ENCODE data around the gene HNRNPM. TPM values are rescaled to one million over a fixed set of nuclear protein-coding genes. Genes with fewer than 3 reads are reported as not detected.

The HNRNPM gene
- total and polyA plus RNA-seq, 11 donors = 43.4 to 183 (median 95.3) TPM

DNA sequence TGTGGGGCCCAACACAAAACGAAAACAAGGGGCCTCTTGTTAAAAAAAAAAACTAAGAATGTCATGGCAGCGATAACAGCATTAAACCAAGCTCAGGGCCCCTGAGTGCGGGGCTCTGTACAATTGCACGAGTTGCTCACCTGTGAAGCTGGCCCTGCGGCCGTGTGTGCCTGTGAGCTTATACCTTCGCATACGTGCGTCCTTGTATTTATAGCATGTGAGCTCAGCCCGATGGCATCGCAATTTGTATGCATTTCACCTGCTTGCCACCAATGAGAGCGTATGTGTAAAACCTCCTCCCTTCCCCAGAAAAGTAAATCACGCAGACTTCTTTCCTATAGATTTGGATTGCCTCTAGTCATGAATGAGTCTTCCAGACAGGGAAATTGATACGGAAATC lies 17.1 kb downstream of the HNRNPM start:
- H3K9me3 ChIP-seq = no peaks in the 10 kb centered on the region
- DNase-seq (no peak), ATAC-seq (peak in 1 of 4 donors; percentile 14)
- no peak overlapping the region for H3K27ac ChIP-seq
- WGBS, 4 donors = 67 to 76% (median 72%) methylated on average over 14 of the region's 14 CpGs
- no peak for TF ChIP-seq POLR2A (IDR thresholded peaks at IDR 0.05)
- H3K4me3 ChIP-seq = no peak overlapping the region
- peaks cover 4 to 88% (median 44%) of the 10 kb centered on the region in 9 donors for H3K36me3 ChIP-seq
- H3K27me3 ChIP-seq = no peaks in the 10 kb centered on the region
- intact Hi-C loops (cut with DNase I) = no loop called here
- peaks cover 17 to 69% (median 55%) of the 10 kb centered on the region in 12 donors for H3K4me1 ChIP-seq

DNA sequence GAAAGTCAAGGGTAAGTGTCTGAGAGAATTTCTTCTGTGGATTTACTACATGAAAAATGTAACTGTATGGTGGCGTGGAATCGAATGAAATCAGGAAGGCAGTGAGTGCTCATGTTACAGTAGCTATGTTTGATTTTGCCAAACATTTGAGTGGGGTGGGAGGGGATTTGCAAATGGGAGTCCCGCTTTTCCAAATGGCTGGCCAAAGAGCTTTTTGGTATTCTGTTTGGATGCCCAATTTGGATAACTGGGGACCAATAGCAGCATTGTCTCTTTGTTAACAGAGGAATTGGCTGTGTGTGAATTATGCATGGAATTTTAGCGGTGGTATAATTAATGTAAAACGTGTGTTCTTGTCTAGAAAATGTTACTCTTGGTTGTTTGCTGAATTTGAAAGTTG lies 17.8 kb downstream of the HNRNPM start:
- TF ChIP-seq POLR2A (IDR thresholded peaks at IDR 0.05) = no peak
- TF ChIP-seq, protein P1, sequence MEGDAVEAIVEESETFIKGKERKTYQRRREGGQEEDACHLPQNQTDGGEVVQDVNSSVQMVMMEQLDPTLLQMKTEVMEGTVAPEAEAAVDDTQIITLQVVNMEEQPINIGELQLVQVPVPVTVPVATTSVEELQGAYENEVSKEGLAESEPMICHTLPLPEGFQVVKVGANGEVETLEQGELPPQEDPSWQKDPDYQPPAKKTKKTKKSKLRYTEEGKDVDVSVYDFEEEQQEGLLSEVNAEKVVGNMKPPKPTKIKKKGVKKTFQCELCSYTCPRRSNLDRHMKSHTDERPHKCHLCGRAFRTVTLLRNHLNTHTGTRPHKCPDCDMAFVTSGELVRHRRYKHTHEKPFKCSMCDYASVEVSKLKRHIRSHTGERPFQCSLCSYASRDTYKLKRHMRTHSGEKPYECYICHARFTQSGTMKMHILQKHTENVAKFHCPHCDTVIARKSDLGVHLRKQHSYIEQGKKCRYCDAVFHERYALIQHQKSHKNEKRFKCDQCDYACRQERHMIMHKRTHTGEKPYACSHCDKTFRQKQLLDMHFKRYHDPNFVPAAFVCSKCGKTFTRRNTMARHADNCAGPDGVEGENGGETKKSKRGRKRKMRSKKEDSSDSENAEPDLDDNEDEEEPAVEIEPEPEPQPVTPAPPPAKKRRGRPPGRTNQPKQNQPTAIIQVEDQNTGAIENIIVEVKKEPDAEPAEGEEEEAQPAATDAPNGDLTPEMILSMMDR (IDR thresholded peaks at IDR 0.05) = no peak
- Histone ChIP-seq H3K27me3 (no peaks in the 10 kb centered on the region), H3K4me3 (no peak overlapping the region), H3K27ac (no peak overlapping the region), H3K9me3 (no peaks in the 10 kb centered on the region), H3K4me1 (peaks cover 17 to 62% (median 50%) of the 10 kb centered on the region in 12 donors), H3K36me3 (peaks cover 6 to 89% (median 44%) of the 10 kb centered on the region in 9 donors)
- intact Hi-C loops (cut with DNase I) = no loop called here
- 70 to 81% (median 79%) methylated on average over 5 of the region's 5 CpGs for WGBS, 4 donors
- no peak for ATAC-seq
- DNase-seq = no peak

DNA sequence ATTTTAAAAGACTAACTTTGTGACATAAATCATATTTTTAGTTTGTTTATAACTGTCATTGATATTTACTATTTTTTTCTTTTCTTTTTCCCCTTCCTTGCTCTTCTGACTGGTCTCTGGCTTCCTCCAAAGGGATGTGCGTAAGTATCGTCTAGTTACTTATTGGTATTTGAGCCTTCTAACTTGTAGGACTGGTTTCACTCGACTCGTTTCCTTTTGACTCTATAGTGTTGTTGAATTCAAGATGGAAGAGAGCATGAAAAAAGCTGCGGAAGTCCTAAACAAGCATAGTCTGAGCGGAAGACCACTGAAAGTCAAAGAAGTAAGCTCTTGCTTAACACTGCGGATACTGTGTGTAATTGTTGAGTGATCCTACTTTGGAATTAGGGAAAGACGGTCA lies 18.6 kb downstream of the HNRNPM start:
- H3K36me3 ChIP-seq = peaks cover 6 to 96% (median 52%) of the 10 kb centered on the region in 9 donors

DNA sequence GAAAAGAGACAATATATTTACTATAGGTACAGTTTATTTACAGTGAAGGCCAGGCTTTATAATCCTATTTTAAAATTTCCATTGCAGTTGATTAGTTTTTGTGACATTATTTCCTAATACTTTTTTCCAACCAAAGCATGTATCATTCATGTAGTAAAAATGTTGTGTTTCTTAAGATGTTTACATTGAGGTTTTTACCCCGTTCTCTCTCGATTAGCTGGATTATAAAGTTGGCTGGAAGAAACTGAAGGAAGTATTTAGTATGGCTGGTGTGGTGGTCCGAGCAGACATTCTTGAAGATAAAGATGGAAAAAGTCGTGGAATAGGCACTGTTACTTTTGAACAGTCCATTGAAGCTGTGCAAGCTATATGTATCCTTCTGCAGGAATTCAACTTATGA lies 21.2 kb downstream of the HNRNPM start:
- Histone ChIP-seq H3K9me3 (no peaks in the 10 kb centered on the region), H3K27me3 (no peaks in the 10 kb centered on the region), H3K36me3 (peaks cover 6 to 99% (median 78%) of the 10 kb centered on the region in 9 donors), H3K4me1 (peaks cover 0 to 40% (median 19%) of the 10 kb centered on the region in 12 donors), H3K4me3 (no peak overlapping the region), H3K27ac (no peak overlapping the region)
- DNase-seq = no peak
- TF ChIP-seq, protein P1 (IDR thresholded peaks at IDR 0.05) = no peak
- no peak for TF ChIP-seq POLR2A (IDR thresholded peaks at IDR 0.05)
- no peak for ATAC-seq
- WGBS, 4 donors = 88 to 92% (median 91%) methylated on average over 4 of the region's 4 CpGs
- intact Hi-C loops (cut with DNase I) = no loop called here

More for the DNA sequence above, 18.6 kb downstream of the HNRNPM start:
- H3K9me3 ChIP-seq = no peaks in the 10 kb centered on the region
- H3K4me3 ChIP-seq = no peak overlapping the region
- WGBS, 4 donors = 87 to 91% (median 89%) methylated on average over 8 of the region's 8 CpGs
- H3K4me1 ChIP-seq = peaks cover 17 to 54% (median 43%) of the 10 kb centered on the region in 12 donors
- H3K27ac ChIP-seq = no peak overlapping the region
- intact Hi-C loops (cut with DNase I) = no loop called here
- ATAC-seq (no peak), DNase-seq (no peak)
- TF ChIP-seq, protein P1 (IDR thresholded peaks at IDR 0.05) = no peak
- TF ChIP-seq POLR2A (IDR thresholded peaks at IDR 0.05) = no peak
- no peaks in the 10 kb centered on the region for H3K27me3 ChIP-seq

DNA sequence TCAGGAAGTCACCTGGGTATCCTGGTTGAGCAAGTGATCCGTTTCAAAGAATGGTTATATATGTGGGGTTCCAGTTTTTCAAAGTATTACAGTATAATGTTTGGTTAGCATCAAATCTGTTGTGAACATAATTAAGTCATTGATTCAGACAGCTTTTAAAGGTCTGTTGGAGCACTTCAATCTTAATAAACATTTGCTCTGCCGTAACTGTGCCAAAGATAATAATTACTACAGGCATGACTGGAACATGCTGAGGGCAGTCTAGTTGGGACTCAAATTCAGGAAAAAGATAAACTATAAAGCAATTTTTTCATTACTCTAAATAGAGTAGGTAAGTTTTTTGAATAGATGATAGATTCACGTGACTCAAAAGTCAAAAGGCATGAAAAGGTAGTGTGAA lies 23.3 kb downstream of the HNRNPM start:
- TF ChIP-seq, protein P1 (IDR thresholded peaks at IDR 0.05) = no peak
- TF ChIP-seq POLR2A (IDR thresholded peaks at IDR 0.05) = no peak
- Histone ChIP-seq H3K27ac (no peak overlapping the region), H3K4me1 (peaks cover 0 to 32% (median 12%) of the 10 kb centered on the region in 12 donors), H3K36me3 (peaks cover 6 to 100% (median 99%) of the 10 kb centered on the region in 9 donors), H3K4me3 (no peak overlapping the region), H3K9me3 (no peaks in the 10 kb centered on the region), H3K27me3 (no peaks in the 10 kb centered on the region)
- intact Hi-C loops (cut with DNase I) = no loop called here
- ATAC-seq (no peak), DNase-seq (no peak)
- WGBS, 4 donors = 75 to 82% (median 77%) methylated on average over 3 of the region's 3 CpGs
